Measurements from ENCODE around the gene DUS2. TPM values are rescaled to one million over a fixed set of nuclear protein-coding genes. Genes with fewer than 3 reads are reported as not detected.
A peak's percentile ranks its signal among the peaks of the same experiment; 100 is the strongest.

Gene DUS2
- total and polyA plus RNA-seq, 9 of the 15 experiments (the other 6 are each of a cell fraction or from before 2014, with no cell fraction given) = 5.8 to 22.5 (median 20.6) TPM

DNA sequence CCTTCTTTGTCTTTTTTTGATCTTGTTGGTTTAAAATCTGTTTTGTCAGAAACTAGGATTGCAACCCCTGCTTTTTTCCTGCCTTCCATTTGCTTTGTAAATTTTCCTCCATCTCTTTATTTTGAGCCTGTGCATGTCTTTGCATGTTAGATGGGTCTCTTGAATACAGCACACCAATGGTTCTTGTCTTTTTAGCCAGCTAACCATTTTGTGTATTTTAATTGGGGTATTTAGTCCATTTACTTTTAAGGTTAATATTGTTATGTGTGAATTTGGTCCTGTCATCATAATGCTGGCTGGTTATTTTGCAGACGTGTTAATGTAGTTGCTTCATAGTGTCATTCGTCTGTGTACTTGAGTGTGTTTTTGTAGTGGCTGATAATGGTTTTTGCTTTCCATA is 88.3 kb downstream of the DUS2 start:
- no peak overlapping the region for H3K9ac ChIP-seq (ENCODE audit: insufficient read depth in 1 of 2, low read depth in 2 of 2, low read length in 2 of 2)
- peaks cover 24% of the 10 kb centered on the region; the same call in 1 of the 2 replicates for H4K20me1 ChIP-seq (replicated peaks; ENCODE audit: control insufficient read depth, insufficient read depth, low read length)
- no peak overlapping the region for H3K27ac ChIP-seq (ENCODE audit: extremely low read depth, low read depth, low read length)
- H3K79me2 ChIP-seq (ENCODE audit: control insufficient read depth, insufficient read depth, low read length) = peaks cover 97% of the 10 kb centered on the region
- no peaks in the 10 kb centered on the region for H3K27me3 ChIP-seq (ENCODE audit: control insufficient read depth in 2 of 2, insufficient read depth in 2 of 2, low read length in 2 of 2)
- in situ Hi-C loops (cut with MboI) (no loop called here), intact Hi-C loops (cut with micrococcal nuclease) (no loop called here)
- no peak overlapping the region for H3K4me2 ChIP-seq (ENCODE audit: insufficient read depth, low read length)
- WGBS (ENCODE audit: insufficient coverage, low coverage, missing lambda C conversion rate) = 43% methylated on average over 2 of the region's 2 CpGs
- H3K4me3 ChIP-seq = no peak overlapping the region
- TF ChIP-seq RUNX1 (IDR thresholded peaks at IDR 0.05; ENCODE audit: low read depth) = no peak
- TF ChIP-seq ZNF507 (tag; conservative IDR thresholded peaks at IDR 0.05) = peak; percentile 34
- peak; percentile 56 for TF ChIP-seq ZNF316 (IDR thresholded peaks at IDR 0.05)
- ChIA-PET CTCF (ENCODE audit: low intra/inter-chr PET ratio) (interaction anchor here (0.7 kb wide), 1 partner anchor 171 kb away, joined by 3 read pairs; no protein-coding TSS in a partner anchor), POLR2A (interaction anchor here (2.8 kb wide), 1 partner anchor 17 kb away, joined by 9 read pairs; no protein-coding TSS in a partner anchor)
- H3K9me3 ChIP-seq (replicated peaks; ENCODE audit: control insufficient read depth, insufficient read depth, low read depth, low read length) = peaks cover 2% of the 10 kb centered on the region; the same call in 1 of the 2 replicates
- no peak for DNase-seq (ENCODE audit: extremely low read depth in 1 of 4, low spot score in 3 of 4)
- H3K4me1 ChIP-seq (replicated peaks in 1 of 2; ENCODE audit: control insufficient read depth in 2 of 2, insufficient read depth in 2 of 2, low read length in 2 of 2) = peaks cover 12 to 13% of the 10 kb centered on the region in 2 experiments
- no peak for FAIRE-seq
- BruUV-seq (replicated peaks) = no TSS peak
- H3K36me3 ChIP-seq (ENCODE audit: control insufficient read depth, insufficient read depth, low read length) = no peaks in the 10 kb centered on the region
- no peaks in the 10 kb centered on the region for H3K9me1 ChIP-seq (ENCODE audit: control insufficient read depth, insufficient read depth, low read length)
- ATAC-seq = no peak
- no peak overlapping the region for H2AFZ ChIP-seq (ENCODE audit: low read depth, low read length)

DNA sequence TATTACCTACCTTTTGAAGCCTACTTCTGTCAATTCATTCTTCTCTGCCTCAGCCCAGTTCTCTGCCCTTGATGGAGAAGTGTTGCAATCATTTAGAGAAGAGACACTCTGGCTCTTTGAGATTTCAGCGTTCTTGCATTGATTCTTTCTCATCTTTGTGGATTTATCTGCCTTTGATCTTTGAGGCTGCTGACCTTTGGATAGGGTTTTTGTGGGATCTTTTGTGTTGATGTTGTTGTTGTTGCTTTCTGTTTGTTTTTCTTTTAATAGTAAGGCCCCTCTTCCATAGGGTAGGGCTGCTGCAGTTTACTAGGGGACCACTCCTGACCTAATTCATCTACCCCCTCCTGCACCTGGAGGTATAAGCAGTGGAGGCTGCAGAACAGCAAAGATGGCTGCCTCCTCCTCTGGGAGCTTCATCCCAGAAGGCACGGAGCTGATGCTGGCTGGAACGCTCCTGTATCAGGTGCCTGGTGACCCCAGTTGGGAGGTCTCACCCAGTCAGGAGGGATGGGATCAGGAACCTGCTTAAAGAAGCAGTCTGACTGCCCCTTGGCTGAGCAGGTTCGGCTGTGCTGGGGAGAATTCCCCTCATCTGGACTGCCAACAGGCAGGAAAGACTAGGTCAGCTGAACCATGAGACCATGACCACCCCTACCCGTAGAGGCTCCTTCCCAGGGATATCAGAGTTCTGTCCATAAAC is 90.1 kb downstream of the DUS2 start:
- WGBS (ENCODE audit: insufficient coverage, low coverage, missing lambda C conversion rate) = 46% methylated on average over 5 of the region's 5 CpGs
- TF ChIP-seq YY1 (IDR thresholded peaks at IDR 0.05; ENCODE audit: borderline replicate concordance in 1 of 3, control insufficient read depth in 1 of 3, extremely low read depth in 1 of 3, insufficient read depth in 3 of 3, insufficient read length in 1 of 3, insufficient replicate concordance in 2 of 3, low read depth in 1 of 3, low read length in 2 of 3) (peak in 1 of 3 experiments; percentile 26), KDM1A (IDR thresholded peaks at IDR 0.05) (peak; percentile 17 to 30; a peak in 1 of 4 replicates), CEBPG (CRISPR knock-in tag; IDR thresholded peaks at IDR 0.05) (no peak; the same call in 1 of the 2 replicates), CEBPG (tag; conservative IDR thresholded peaks at IDR 0.05 in 1 of 2, IDR thresholded peaks at IDR 0.05 in 1 of 2) (peak in 1 of 2 experiments; percentile 61; a peak in 1 of 4 replicates), MYC (IDR thresholded peaks at IDR 0.05; ENCODE audit: low read depth, low read length) (no peak), MYC (CRISPR knock-in tag; IDR thresholded peaks at IDR 0.05; ENCODE audit: borderline replicate concordance, low read depth) (no peak), CEBPB (tag; IDR thresholded peaks at IDR 0.05) (peak; percentile 90)

More for the DNA sequence above, 90.1 kb downstream of the DUS2 start:
- Histone ChIP-seq H2AFZ (ENCODE audit: low read depth, low read length) (no peak overlapping the region), H3K79me2 (ENCODE audit: control insufficient read depth, insufficient read depth, low read length) (peaks cover 97% of the 10 kb centered on the region), H3K27ac (ENCODE audit: extremely low read depth, low read depth, low read length) (no peak overlapping the region), H3K4me2 (ENCODE audit: insufficient read depth, low read length) (peak overlapping the region; percentile 19), H3K4me1 (replicated peaks in 1 of 2; ENCODE audit: control insufficient read depth in 2 of 2, insufficient read depth in 2 of 2, low read length in 2 of 2) (peaks cover 12 to 15% of the 10 kb centered on the region in 2 experiments), H3K36me3 (ENCODE audit: control insufficient read depth, insufficient read depth, low read length) (peaks cover 7% of the 10 kb centered on the region; the same call in 1 of the 3 replicates), H3K27me3 (ENCODE audit: control insufficient read depth in 2 of 2, insufficient read depth in 2 of 2, low read length in 2 of 2) (no peaks in the 10 kb centered on the region), H3K4me3 (no peak overlapping the region), H4K20me1 (replicated peaks; ENCODE audit: control insufficient read depth, insufficient read depth, low read length) (peaks cover 24% of the 10 kb centered on the region; the same call in 1 of the 2 replicates), H3K9me1 (ENCODE audit: control insufficient read depth, insufficient read depth, low read length) (no peaks in the 10 kb centered on the region), H3K9ac (ENCODE audit: insufficient read depth in 1 of 2, low read depth in 2 of 2, low read length in 2 of 2) (no peak overlapping the region; a peak in 1 of 4 replicates), H3K9me3 (replicated peaks; ENCODE audit: control insufficient read depth, insufficient read depth, low read depth, low read length) (peaks cover 2% of the 10 kb centered on the region; the same call in 1 of the 2 replicates)
- no TSS peak for BruUV-seq (replicated peaks)
- FAIRE-seq (no peak), DNase-seq (ENCODE audit: extremely low read depth in 1 of 4, low spot score in 3 of 4) (no peak), ATAC-seq (peak; percentile 23)
- ChIA-PET POLR2A (interaction anchor here (2.8 kb wide), 1 partner anchor 19 kb away, joined by 9 read pairs; no protein-coding TSS in a partner anchor), CTCF (ENCODE audit: low intra/inter-chr PET ratio) (interaction anchor here (0.7 kb wide), 1 partner anchor 410 kb away, joined by 3 read pairs; no protein-coding TSS in a partner anchor)
- in situ Hi-C loops (cut with MboI) (no loop called here), intact Hi-C loops (cut with micrococcal nuclease) (no loop called here)
